GM12891 (cell line): ENCODE results near the gene IGFBP7.

Source experiments
- POLR2A ChIP-seq: IDR thresholded peaks from 2 replicates; pipeline ENCODE4 v1.6.1; 2011; ENCODE audit warnings: low read depth, low read length, control low read depth
- POLR2AphosphoS5 ChIP-seq: IDR thresholded peaks from 2 replicates; pipeline ENCODE4 v1.6.1; 2011; ENCODE audit warnings: low read depth, low read length, control low read depth
- SPI1 ChIP-seq: IDR thresholded peaks from 2 replicates; pipeline ENCODE4 v1.6.1; 2011; ENCODE audit warnings: low read depth, low read length, control low read depth

DNA sequence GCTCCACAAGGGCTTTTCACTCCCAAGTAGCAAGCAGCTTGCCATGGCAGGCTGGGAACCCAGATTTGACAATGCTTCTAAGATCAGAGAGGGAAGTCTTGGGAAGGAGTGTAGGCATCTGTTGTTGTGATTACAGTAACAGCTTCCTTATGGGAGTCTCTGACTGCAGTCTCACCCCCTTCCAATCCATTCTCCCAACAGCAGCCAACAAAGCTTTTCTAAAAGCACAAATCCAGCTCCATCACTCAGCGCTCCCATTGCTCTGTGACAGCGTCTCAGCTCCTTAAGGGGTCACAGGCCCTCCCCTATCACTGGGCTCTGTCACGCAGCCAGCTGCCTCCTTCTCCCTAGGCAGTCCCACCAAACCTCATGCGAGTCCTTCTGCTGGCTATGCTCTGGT lies 7.1 kb downstream of the IGFBP7 start:
- TF ChIP-seq POLR2A (no peak), POLR2AphosphoS5 (no peak), SPI1 (no peak)
